ENCODE data around the gene KCNQ1.

KCNQ1 gene

DNA sequence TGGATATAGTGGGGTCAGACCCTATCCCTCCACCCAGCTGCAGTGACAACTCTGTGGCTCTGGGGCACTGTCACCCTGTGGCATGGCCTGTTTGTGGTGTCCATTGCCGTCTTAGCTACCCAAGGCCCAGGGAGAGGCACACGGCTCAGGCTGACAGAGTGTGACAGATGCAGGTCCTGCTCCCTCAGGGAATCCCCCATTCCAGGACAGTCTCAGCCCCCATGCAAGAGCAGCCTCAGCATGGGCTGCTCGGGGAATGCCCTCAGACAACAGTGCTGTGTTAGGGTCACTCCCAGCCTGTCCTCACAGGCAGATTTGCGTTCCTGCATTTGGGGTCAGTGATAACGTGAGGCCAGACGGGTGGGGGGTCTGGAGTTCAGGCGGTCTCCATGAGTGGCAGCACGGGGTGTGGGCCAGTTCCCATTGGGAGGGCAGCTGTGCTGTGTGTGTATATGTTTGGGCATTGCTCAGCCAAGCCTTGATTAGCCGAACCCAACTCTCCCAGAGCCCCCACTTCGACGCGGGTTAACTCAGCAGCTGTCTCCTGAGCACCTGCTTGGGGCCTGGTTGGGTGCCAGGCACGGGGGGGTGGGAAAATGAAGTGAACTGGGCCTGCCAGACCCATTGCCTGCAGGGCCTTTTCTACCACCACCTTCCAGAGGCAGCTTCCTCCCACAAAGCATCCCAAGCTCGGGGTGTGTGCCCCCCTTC, 260.2 kb downstream of the KCNQ1 start:
- H3K4me3 ChIP-seq (ENCODE audit: low read depth, low read length) = no peak overlapping the region
- TF ChIP-seq, protein P1, sequence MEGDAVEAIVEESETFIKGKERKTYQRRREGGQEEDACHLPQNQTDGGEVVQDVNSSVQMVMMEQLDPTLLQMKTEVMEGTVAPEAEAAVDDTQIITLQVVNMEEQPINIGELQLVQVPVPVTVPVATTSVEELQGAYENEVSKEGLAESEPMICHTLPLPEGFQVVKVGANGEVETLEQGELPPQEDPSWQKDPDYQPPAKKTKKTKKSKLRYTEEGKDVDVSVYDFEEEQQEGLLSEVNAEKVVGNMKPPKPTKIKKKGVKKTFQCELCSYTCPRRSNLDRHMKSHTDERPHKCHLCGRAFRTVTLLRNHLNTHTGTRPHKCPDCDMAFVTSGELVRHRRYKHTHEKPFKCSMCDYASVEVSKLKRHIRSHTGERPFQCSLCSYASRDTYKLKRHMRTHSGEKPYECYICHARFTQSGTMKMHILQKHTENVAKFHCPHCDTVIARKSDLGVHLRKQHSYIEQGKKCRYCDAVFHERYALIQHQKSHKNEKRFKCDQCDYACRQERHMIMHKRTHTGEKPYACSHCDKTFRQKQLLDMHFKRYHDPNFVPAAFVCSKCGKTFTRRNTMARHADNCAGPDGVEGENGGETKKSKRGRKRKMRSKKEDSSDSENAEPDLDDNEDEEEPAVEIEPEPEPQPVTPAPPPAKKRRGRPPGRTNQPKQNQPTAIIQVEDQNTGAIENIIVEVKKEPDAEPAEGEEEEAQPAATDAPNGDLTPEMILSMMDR (IDR thresholded peaks at IDR 0.05; ENCODE audit: borderline replicate concordance, insufficient read depth, low read depth, low read length) = no peak

DNA sequence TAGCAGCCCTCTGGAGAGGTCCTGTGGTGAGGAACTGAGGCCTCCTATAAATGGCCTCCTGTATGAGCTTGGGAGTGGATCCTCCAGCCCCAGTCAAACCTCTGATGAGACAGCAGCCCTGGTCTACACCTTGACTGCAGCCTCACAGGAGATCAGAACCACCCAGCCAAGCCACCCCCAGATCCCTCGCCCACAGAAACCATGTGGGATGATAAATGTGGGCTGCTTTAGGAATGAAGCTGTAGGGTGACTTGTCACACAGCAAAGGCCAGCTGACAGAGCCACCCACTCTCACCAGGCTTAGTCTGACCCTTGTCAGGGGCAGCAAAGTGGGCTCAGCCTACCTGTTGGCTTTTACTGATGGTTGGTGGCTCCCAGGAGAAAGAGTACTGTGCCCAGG, 261.5 kb downstream of the KCNQ1 start:
- H3K4me3 ChIP-seq (ENCODE audit: low read depth, low read length) = no peak overlapping the region
- TF ChIP-seq, protein P1 (IDR thresholded peaks at IDR 0.05; ENCODE audit: borderline replicate concordance, insufficient read depth, low read depth, low read length) = no peak

- no peak overlapping the region for H3K4me3 ChIP-seq (ENCODE audit: low read depth, low read length)
- TF ChIP-seq, protein P1 (IDR thresholded peaks at IDR 0.05; ENCODE audit: borderline replicate concordance, insufficient read depth, low read depth, low read length) = no peak
Observed at GRCh38 chr11:2707736-2708135, 262.9 kb downstream of the KCNQ1 start.

DNA sequence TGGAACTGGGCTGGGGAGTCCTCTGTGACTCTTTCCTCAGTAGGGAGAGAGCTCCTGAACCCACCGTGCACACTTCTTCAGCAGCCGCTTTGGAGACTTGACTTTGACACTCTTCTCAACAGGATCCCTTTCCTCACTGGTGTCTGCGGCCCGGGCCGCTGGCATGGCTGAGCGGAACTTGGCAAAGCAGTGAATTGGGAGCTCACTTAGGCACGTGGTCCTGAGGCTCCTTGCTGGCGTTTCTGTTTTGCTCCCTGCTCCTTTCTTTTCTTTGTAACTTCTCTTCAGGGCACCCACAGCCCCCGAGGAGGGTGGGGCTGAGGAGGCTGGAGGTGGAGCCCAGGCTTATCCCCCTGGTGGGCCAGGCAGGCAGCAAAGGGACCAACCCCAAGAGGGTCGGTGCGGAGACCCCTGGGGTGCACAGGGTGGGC, 263.4 kb downstream of the KCNQ1 start:
- no peak overlapping the region for H3K4me3 ChIP-seq (ENCODE audit: low read depth, low read length)
- TF ChIP-seq, protein P1 (IDR thresholded peaks at IDR 0.05; ENCODE audit: borderline replicate concordance, insufficient read depth, low read depth, low read length) = no peak

- no peak overlapping the region for H3K4me3 ChIP-seq (ENCODE audit: low read depth, low read length)
- TF ChIP-seq, protein P1 (IDR thresholded peaks at IDR 0.05; ENCODE audit: borderline replicate concordance, insufficient read depth, low read depth, low read length) = no peak
Observed at GRCh38 chr11:2708757-2709281, 264.0 kb downstream of the KCNQ1 start.

- no peak overlapping the region for H3K4me3 ChIP-seq (ENCODE audit: low read depth, low read length)
- TF ChIP-seq, protein P1 (IDR thresholded peaks at IDR 0.05; ENCODE audit: borderline replicate concordance, insufficient read depth, low read depth, low read length) = no peak
Observed at GRCh38 chr11:2709429-2709828, 264.6 kb downstream of the KCNQ1 start.

GRCh38 chr11:2711161-2711560, 266.4 kb downstream of the KCNQ1 start:
- TF ChIP-seq, protein P1 (IDR thresholded peaks at IDR 0.05; ENCODE audit: borderline replicate concordance, insufficient read depth, low read depth, low read length) = no peak
- H3K4me3 ChIP-seq (ENCODE audit: low read depth, low read length) = no peak overlapping the region

All from GM12875 (cell line).